AG09319 (cell line): ENCODE measurements around the gene RIC3.

Experiments used
- DNase-seq: peaks from one replicate; pipeline ENCODE4 v3.0.0-alpha.2; 2010; ENCODE audit warnings: low read depth; ENCODE audit errors: extremely low read depth
- TF ChIP-seq, protein P1 (sequence below): IDR thresholded peaks from 2 replicates; pipeline ENCODE4 v1.5.1; 2011; ENCODE audit warnings: low read depth, mild to moderate bottlenecking, inconsistent platforms, low read length, moderate library complexity

Gene RIC3

DNA sequence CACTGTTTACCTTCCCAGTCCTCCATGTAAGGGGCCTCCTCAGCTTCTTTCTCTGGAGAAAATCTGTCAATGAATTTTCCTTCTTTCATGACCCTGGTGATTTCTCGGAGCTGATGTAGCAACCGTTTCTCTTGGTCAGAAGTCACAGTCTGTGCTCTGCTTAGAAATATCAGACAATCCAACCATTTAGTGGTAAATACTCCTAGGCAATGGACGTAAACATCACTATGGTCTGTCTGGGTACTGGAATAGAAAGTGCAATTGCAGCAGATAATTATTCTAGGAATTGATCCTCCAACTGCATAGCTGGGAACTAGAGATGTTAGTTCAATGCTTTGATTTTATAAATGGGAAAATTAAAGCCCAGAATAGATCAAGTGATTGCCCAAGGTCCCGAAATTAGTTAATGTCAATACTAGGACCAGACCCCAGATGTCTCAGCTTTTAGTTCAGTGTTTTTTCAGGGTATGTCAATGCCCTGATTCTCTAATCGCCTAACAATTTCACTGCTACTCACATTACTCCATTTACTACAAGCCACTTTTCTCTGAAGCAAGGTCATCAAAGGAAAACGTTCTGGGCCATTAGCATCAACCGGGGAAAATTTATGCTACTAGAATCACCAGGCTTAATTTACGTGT is 42.1 kb downstream of the RIC3 start:
- TF ChIP-seq, protein P1, sequence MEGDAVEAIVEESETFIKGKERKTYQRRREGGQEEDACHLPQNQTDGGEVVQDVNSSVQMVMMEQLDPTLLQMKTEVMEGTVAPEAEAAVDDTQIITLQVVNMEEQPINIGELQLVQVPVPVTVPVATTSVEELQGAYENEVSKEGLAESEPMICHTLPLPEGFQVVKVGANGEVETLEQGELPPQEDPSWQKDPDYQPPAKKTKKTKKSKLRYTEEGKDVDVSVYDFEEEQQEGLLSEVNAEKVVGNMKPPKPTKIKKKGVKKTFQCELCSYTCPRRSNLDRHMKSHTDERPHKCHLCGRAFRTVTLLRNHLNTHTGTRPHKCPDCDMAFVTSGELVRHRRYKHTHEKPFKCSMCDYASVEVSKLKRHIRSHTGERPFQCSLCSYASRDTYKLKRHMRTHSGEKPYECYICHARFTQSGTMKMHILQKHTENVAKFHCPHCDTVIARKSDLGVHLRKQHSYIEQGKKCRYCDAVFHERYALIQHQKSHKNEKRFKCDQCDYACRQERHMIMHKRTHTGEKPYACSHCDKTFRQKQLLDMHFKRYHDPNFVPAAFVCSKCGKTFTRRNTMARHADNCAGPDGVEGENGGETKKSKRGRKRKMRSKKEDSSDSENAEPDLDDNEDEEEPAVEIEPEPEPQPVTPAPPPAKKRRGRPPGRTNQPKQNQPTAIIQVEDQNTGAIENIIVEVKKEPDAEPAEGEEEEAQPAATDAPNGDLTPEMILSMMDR: no peak
- no peak for DNase-seq

DNA sequence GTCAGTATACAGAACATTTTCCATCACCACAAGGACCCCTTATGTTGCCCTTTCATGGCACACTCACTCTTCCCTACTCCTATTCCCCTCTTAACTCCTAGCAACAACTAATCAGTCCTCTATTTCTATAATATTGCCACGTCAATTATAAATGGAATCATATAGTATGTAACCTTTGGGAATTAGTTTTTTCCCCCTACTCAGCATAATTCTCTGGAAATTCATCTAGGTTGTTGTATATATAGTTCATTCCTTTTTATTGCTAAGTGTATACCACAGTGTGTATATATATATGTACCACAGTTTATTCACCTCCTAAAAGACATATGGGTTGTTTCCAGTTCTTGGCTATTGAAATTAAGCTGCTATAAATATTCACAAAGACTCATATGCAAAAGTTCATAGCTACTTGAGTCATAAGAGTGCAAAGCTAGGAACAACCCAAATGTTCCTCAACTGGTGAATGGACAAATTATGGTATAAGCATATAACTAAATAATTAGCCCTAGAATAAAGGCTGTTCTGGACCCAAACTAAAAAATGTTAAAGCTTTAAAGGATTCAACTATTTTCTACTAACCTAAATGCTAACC is 46.6 kb downstream of the RIC3 start:
- TF ChIP-seq, protein P1: no peak
- DNase-seq: no peak

DNA sequence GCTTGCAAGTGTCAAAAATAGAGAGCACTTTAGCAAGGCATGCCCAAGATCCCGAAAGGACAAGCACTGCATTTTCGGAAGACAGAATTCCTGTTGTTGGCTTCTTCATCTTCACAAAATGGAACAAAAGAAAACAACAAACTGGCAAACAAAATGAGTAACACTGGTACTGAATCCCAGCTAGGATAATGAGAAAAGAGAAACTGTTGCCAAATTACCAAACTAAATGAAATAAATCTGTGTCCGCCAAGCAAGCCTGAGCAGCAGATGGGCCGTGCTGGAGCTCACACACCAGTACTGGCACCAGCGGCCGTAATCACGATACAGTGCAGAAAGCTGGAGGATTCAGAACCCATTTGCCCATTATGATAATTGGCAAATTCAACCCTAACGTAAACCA is 57.2 kb downstream of the RIC3 start:
- no peak for DNase-seq
- TF ChIP-seq, protein P1: no peak

DNA sequence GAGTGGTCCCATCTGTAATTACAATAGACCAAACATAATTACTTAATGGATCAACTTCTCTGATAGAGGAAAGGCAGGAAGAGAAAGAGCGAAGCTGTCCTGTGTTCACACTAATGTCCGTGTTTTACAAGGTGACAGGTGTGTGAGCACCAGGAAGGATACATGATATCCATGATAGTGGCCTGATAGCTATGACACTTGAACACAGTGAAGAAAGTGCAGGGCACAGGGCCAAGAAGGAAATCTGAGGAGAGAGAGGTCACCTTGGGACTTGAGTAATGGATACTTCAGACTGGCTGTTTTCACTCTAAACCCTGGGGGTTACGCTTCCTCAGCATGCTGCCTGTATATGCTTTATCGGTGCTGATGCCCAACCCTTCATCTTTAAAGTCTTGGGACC is 58.4 kb downstream of the RIC3 start:
- TF ChIP-seq, protein P1: no peak

DNA sequence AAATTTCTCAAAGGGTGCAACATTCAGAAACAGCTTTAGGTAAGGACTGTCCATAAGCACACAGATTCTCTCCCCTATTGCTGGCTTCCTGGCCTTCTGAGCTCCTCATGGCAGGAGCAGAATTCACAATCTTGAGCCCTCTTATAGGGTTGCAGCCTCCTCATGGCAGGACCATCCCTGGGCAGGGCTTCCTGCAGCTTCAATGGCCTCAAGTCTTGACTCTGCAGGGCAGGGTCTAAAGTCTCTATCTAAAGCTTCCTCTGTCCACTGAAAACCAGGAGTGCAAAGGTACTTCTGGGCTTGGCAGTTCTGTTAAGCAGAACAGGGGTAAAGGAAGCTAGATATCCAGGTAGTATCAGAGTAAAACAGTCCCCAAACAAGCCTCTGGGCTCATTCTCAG is 59.1 kb downstream of the RIC3 start:
- TF ChIP-seq, protein P1: no peak
- DNase-seq: no peak

More for the DNA sequence above, 58.4 kb downstream of the RIC3 start:
- no peak for DNase-seq

DNA sequence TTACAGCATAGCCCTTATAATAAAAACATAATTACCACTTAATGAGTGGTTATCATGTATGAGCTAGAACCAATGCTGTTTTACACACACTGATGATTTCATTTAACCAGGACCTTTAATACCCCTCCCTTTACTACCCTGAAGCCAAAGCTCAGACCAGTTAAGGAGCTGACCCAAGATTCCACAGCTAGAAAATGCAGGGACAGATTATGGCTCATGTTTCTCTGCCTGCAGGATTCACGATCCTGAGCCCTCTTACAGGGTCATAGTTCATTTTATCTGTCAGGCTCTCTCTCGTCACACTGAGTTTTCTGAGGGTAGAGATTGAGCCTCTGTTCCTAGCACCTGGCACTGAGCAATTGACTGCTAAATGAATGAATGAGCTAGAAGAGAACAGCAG is 60.4 kb downstream of the RIC3 start:
- DNase-seq: no peak
- TF ChIP-seq, protein P1: no peak

DNA sequence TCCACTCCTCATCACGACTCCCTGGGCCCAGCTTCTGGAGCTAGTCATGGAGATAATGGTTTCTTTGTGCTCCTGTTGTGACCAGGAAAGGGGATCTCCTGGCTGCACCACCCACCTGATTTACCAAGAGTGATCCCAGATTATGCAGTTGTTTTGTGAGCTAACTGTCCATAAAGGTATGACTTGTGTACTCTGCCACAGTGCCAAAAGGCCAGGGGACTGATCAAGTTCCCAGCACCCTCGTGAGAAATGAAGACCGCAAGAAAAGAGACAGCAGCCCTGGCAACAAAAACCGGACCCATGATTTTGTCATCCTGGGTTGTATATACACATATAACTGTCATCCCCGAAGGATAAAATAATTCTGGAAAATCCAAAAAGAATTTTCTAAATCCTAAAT is 61.2 kb downstream of the RIC3 start:
- TF ChIP-seq, protein P1: no peak
- no peak for DNase-seq
